Activated naive CD8-positive, alpha-beta T cell treated with anti-CD3 and anti-CD28 coated beads for 36 hours (primary cell): ENCODE data around the gene PRKCA. TPM values are rescaled to one million over a fixed set of nuclear protein-coding genes. Genes with fewer than 3 reads are reported as not detected.
"Not testable (repeated sequence)": the region's sequence is repeated elsewhere in the genome, so short reads cannot be mapped to it uniquely, and the experiment has no call there.

Experiments used
- DNase-seq: peaks from one replicate; pipeline ENCODE4 v3.0.0; 2021
- H3K27ac Mint-ChIP-seq: one replicate; pipeline ENCODE4 v1.8.0; 2022; ENCODE audit warnings: mild to moderate bottlenecking, moderate library complexity, mixed read lengths
- H3K27me3 Mint-ChIP-seq: one replicate; pipeline ENCODE4 v1.8.0; 2022; ENCODE audit warnings: mild to moderate bottlenecking, mixed read lengths
- H3K36me3 Mint-ChIP-seq: one replicate; pipeline ENCODE4 v1.8.0; 2021; ENCODE audit warnings: mild to moderate bottlenecking, mixed read lengths
- H3K4me1 Mint-ChIP-seq: one replicate; pipeline ENCODE4 v1.8.0; 2021; ENCODE audit warnings: mixed read lengths
- H3K4me3 Mint-ChIP-seq: one replicate; pipeline ENCODE4 v1.8.0; 2022; ENCODE audit warnings: mild to moderate bottlenecking, moderate library complexity, mixed read lengths
- H3K9me3 Mint-ChIP-seq: one replicate; pipeline ENCODE4 v1.8.0; 2022; ENCODE audit warnings: mixed read lengths
- total RNA-seq, 2 experiments: library from RNA; stranded (reverse); gene quantifications; one replicate each; pipeline ENCODE4 v1.2.3, GENCODE V29; 2021

PRKCA gene
- total RNA-seq, 2 experiments from 2014 or later = 63.5 to 65.8 TPM

GRCh38 chr17:66720027-66720426 lies 417.6 kb downstream of the PRKCA start:
- Mint-ChIP-seq H3K4me1 (peaks cover 2% of the 10 kb centered on the region), H3K36me3 (peaks cover 19% of the 10 kb centered on the region), H3K27me3 (no peaks in the 10 kb centered on the region), H3K9me3 (no peaks in the 10 kb centered on the region), H3K4me3 (no peak overlapping the region), H3K27ac (no peak overlapping the region)
- no peak for DNase-seq

GRCh38 chr17:66720567-66720966 lies 418.2 kb downstream of the PRKCA start:
- Mint-ChIP-seq H3K36me3 (peaks cover 19% of the 10 kb centered on the region), H3K27ac (no peak overlapping the region), H3K9me3 (no peaks in the 10 kb centered on the region), H3K4me3 (no peak overlapping the region), H3K4me1 (peaks cover 6% of the 10 kb centered on the region), H3K27me3 (no peaks in the 10 kb centered on the region)
- DNase-seq = no peak

GRCh38 chr17:66722341-66722740 lies 419.9 kb downstream of the PRKCA start:
- no peaks in the 10 kb centered on the region for H3K9me3 Mint-ChIP-seq
- H3K27me3 Mint-ChIP-seq = no peaks in the 10 kb centered on the region
- H3K27ac Mint-ChIP-seq = no peak overlapping the region
- peaks cover 4% of the 10 kb centered on the region for H3K4me1 Mint-ChIP-seq
- H3K4me3 Mint-ChIP-seq = no peak overlapping the region
- DNase-seq = no peak
- peaks cover 9% of the 10 kb centered on the region for H3K36me3 Mint-ChIP-seq

- Mint-ChIP-seq H3K27ac (no peak overlapping the region), H3K9me3 (no peaks in the 10 kb centered on the region), H3K4me3 (no peak overlapping the region), H3K27me3 (no peaks in the 10 kb centered on the region), H3K36me3 (no peaks in the 10 kb centered on the region), H3K4me1 (peaks cover 4% of the 10 kb centered on the region)
- DNase-seq = no peak
These were observed 422.3 kb downstream of the PRKCA start for GRCh38 chr17:66724581-66725341.

- not testable (repeated sequence) for DNase-seq, H3K36me3 Mint-ChIP-seq, H3K27ac Mint-ChIP-seq, H3K4me3 Mint-ChIP-seq, H3K4me1 Mint-ChIP-seq, H3K9me3 Mint-ChIP-seq, H3K27me3 Mint-ChIP-seq
These were observed 423.0 kb downstream of the PRKCA start for GRCh38 chr17:66725438-66725837.

GRCh38 chr17:66725956-66726355 lies 423.5 kb downstream of the PRKCA start:
- Mint-ChIP-seq H3K27me3 (no peaks in the 10 kb centered on the region), H3K9me3 (no peaks in the 10 kb centered on the region), H3K4me1 (peaks cover 6% of the 10 kb centered on the region), H3K27ac (no peak overlapping the region), H3K4me3 (no peak overlapping the region), H3K36me3 (peaks cover 3% of the 10 kb centered on the region)
- no peak for DNase-seq

GRCh38 chr17:66726371-66726770 lies 424.0 kb downstream of the PRKCA start:
- Mint-ChIP-seq H3K9me3 (no peaks in the 10 kb centered on the region), H3K4me3 (no peak overlapping the region), H3K36me3 (peaks cover 3% of the 10 kb centered on the region), H3K27me3 (no peaks in the 10 kb centered on the region), H3K4me1 (peaks cover 6% of the 10 kb centered on the region), H3K27ac (no peak overlapping the region)
- no peak for DNase-seq

GRCh38 chr17:66726846-66727245 lies 424.4 kb downstream of the PRKCA start:
- Mint-ChIP-seq H3K4me3 (no peak overlapping the region), H3K27me3 (no peaks in the 10 kb centered on the region), H3K4me1 (peaks cover 6% of the 10 kb centered on the region), H3K9me3 (no peaks in the 10 kb centered on the region), H3K27ac (no peak overlapping the region), H3K36me3 (peaks cover 3% of the 10 kb centered on the region)
- no peak for DNase-seq

- no peak overlapping the region for H3K4me3 Mint-ChIP-seq
- H3K36me3 Mint-ChIP-seq = peaks cover 8% of the 10 kb centered on the region
- no peak overlapping the region for H3K27ac Mint-ChIP-seq
- H3K4me1 Mint-ChIP-seq = peaks cover 6% of the 10 kb centered on the region
- no peaks in the 10 kb centered on the region for H3K9me3 Mint-ChIP-seq
- no peaks in the 10 kb centered on the region for H3K27me3 Mint-ChIP-seq
- DNase-seq = peak; percentile 49
These were observed 425.5 kb downstream of the PRKCA start for GRCh38 chr17:66727634-66728570.

GRCh38 chr17:66730461-66730923 lies 428.1 kb downstream of the PRKCA start:
- H3K36me3 Mint-ChIP-seq = peaks cover 19% of the 10 kb centered on the region
- H3K4me3 Mint-ChIP-seq = no peak overlapping the region
- H3K9me3 Mint-ChIP-seq = no peaks in the 10 kb centered on the region
- DNase-seq = no peak
- H3K27me3 Mint-ChIP-seq = no peaks in the 10 kb centered on the region
- H3K4me1 Mint-ChIP-seq = peaks cover 3% of the 10 kb centered on the region
- H3K27ac Mint-ChIP-seq = no peak overlapping the region

- Mint-ChIP-seq H3K9me3 (no peaks in the 10 kb centered on the region), H3K4me1 (peaks cover 3% of the 10 kb centered on the region), H3K36me3 (peaks cover 23% of the 10 kb centered on the region), H3K27ac (no peak overlapping the region), H3K4me3 (no peak overlapping the region), H3K27me3 (no peaks in the 10 kb centered on the region)
- no peak for DNase-seq
These were observed 431.3 kb downstream of the PRKCA start for GRCh38 chr17:66733759-66734158.

GRCh38 chr17:66734186-66734943 lies 432.0 kb downstream of the PRKCA start:
- Mint-ChIP-seq H3K9me3 (no peaks in the 10 kb centered on the region), H3K4me1 (peaks cover 3% of the 10 kb centered on the region), H3K27me3 (no peaks in the 10 kb centered on the region), H3K27ac (peak overlapping the region; percentile 3), H3K36me3 (peaks cover 23% of the 10 kb centered on the region), H3K4me3 (no peak overlapping the region)
- no peak for DNase-seq

GRCh38 chr17:66737524-66737923 lies 435.1 kb downstream of the PRKCA start:
- H3K27me3 Mint-ChIP-seq = no peaks in the 10 kb centered on the region
- no peak for DNase-seq
- no peak overlapping the region for H3K27ac Mint-ChIP-seq
- no peaks in the 10 kb centered on the region for H3K9me3 Mint-ChIP-seq
- H3K4me1 Mint-ChIP-seq = no peaks in the 10 kb centered on the region
- H3K4me3 Mint-ChIP-seq = no peak overlapping the region
- H3K36me3 Mint-ChIP-seq = peaks cover 30% of the 10 kb centered on the region

GRCh38 chr17:66738301-66738700 lies 435.9 kb downstream of the PRKCA start:
- H3K36me3 Mint-ChIP-seq = peaks cover 29% of the 10 kb centered on the region
- H3K27ac Mint-ChIP-seq = no peak overlapping the region
- H3K4me1 Mint-ChIP-seq = no peaks in the 10 kb centered on the region
- no peak for DNase-seq
- no peaks in the 10 kb centered on the region for H3K27me3 Mint-ChIP-seq
- H3K9me3 Mint-ChIP-seq = no peaks in the 10 kb centered on the region
- no peak overlapping the region for H3K4me3 Mint-ChIP-seq

- no peak overlapping the region for H3K27ac Mint-ChIP-seq
- H3K36me3 Mint-ChIP-seq = peaks cover 23% of the 10 kb centered on the region
- H3K9me3 Mint-ChIP-seq = no peaks in the 10 kb centered on the region
- no peaks in the 10 kb centered on the region for H3K27me3 Mint-ChIP-seq
- no peaks in the 10 kb centered on the region for H3K4me1 Mint-ChIP-seq
- H3K4me3 Mint-ChIP-seq = no peak overlapping the region
- no peak for DNase-seq
These were observed 437.1 kb downstream of the PRKCA start for GRCh38 chr17:66739553-66739952.
